Hepatic stellate cell (primary cell): Measurements from ENCODE around the gene VPS4A.

Experiments used
- DNase-seq: peaks from one replicate; pipeline ENCODE4 v3.0.0; 2011; ENCODE audit warnings: low spot score

The VPS4A gene

DNA sequence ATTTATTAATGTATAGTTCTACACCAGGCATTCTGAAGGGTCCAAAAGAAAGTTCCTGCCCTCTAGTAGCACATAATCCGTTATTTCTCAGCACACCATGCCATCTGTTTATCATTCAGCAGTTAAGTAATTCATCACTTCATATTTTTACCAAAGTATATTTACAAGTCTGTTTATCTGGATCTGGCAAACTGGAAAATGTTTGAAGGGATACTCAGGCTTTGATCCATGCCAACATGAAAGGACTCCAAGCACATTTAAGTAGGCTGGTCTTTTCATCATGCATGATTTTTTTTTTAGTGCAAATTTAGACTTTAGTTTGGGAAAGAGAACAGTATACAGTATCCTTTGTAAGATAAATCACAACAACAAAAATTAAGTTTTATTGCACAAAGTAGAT is 4.1 kb upstream of the VPS4A start:
- no peak for DNase-seq

DNA sequence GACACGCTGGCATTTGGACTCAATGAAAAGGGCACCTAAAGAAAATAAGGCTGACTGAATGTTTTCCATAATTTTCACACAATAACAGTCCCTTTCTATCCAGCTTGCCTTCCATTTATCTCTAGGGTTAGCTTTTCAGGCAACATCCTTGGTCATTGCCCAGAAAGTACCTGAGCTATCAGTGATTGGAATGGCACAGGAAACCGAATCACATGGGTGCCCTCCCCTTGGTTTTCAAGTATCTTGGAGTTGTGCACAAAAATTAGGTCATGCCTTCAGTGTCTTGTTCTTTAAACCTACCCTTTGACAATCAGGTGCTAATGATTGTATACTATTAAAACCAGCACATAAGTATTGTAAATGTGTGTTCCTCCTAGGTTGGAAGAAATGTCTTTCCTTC is 3.3 kb upstream of the VPS4A start:
- DNase-seq: no peak

DNA sequence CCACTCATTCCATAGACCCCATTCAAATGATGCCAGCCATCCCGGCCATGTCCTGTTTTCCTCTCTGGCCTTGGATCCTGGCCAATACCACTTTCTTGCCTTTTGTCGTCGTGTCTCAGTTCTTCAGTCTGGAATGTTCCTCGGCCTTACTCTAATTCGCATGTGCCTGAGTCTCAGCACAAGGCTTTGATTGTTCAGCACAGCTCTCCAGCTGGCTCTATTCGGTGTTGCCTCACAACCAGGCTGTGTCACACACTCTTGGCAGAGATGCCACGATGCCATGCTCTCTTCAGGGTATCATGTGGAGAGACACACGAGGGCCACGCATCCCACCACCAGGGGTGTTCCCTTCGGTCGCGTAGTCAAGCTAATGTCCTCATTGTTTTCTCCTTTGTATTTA is 1.8 kb upstream of the VPS4A start:
- no peak for DNase-seq

DNA sequence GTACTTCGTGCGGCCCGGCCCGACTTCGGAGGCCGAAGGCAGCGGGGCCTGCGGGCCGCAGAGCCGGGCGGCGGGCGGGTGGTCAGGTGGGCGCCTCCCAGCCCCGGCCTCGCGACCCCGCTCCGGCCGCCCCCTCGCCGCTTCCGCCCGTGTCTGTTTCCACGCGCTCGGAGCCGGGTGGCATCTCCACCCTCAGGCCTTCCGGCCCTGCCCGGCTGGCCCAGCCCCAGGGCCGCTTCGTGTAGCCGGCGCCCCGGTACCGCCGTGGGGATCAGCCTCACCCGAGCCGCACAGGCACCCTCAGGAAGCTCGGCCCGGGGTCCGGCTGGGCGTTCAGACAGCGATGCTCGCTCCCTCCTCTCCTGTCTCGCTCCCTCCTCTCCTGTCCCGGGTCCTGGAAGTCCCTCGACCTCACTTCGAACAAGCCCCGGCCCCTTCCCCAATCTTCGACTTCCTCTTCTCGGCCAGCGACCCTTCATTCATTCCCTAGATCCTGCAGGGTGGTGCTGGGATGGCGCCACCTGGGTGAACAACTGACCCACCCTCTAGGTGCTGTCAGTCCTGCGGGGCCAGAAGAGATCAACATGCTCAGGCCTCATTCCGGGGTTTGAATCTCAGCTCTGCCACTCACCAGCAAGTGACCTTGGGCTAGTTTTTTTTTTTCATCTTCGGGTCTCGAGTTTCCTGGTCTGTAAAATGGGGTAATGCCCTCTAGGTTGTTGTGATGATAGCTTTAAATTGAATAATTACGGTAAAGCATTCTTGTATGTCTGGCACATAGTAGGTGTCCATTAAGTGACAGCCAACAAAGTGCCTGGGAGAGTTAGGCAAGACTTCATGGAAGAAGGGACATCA is 610 bp downstream of the VPS4A start:
- DNase-seq: peak; percentile 55

DNA sequence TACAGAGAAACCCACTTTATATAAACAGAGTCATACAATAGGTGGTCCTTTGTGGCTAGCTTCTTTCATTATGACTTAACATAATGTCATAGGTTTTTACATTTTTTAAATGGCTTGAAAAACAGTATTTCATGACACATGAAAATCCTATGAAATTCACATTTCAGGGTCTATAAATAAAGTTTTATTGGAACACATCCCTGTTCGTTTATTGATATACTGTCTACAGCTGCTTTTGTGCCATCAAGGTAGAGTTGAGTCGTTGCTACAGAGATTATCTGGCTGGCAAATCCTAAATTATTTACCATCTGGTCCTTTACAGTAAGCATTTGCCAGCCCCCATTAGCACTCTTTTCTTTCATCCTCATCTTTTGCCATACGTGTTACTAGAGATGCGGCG is 2.3 kb downstream of the VPS4A start:
- DNase-seq: no peak

DNA sequence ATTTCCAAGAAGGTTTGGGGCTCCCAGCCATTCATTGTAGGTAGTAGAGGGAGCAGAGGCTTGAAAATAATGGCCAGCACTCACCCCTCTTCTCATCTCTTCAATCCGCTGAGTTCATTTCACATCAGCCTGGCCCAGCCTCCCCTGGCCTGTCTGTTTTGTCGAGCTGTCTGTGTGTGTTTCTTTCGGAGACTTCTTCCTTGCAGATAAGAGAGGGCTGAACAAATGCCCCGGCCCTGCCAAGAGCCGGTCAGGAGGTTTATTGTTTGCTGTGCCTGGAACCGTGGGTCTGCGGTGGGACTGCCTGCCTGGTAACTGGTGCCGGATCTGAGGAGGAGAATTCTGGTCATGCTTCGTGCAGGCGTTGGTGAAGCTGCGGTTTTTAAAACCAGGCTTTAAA is 3.4 kb downstream of the VPS4A start:
- no peak for DNase-seq

DNA sequence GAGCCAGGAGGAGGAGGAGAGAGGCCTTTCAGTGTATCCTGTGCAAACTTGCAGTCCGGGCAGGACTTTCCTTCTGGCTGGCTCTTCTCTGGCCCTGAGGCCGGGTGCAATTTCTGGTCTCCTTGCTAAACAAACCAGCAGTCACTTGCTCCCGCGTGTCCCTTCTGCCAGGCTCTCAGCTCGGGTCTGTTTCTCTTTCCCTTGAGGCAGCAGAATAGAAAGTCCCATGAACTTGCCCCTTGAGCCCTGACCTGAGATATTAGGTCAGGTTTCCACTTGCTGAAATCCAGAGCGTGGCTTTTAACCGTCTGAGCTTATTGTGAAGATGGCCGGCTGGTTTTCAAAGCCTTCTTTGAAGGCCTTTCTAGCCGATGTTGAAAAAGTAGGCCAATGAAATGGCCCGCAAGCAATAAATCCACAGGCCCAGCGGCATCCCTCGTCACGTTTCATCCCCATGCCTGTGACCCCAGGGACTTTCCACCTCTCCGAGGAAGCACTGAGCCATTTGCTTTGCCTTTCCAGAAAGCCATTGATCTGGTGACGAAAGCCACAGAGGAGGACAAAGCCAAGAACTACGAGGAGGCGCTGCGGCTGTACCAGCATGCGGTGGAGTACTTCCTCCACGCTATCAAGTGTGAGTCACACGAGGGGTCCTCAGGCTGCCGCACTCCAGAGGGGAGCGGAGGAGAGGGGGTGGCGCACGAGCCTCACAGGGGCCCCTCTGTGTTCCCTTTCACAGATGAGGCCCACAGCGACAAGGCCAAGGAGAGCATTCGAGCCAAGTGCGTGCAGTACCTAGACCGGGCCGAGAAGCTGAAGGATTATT is 4.5 kb downstream of the VPS4A start:
- no peak for DNase-seq

DNA sequence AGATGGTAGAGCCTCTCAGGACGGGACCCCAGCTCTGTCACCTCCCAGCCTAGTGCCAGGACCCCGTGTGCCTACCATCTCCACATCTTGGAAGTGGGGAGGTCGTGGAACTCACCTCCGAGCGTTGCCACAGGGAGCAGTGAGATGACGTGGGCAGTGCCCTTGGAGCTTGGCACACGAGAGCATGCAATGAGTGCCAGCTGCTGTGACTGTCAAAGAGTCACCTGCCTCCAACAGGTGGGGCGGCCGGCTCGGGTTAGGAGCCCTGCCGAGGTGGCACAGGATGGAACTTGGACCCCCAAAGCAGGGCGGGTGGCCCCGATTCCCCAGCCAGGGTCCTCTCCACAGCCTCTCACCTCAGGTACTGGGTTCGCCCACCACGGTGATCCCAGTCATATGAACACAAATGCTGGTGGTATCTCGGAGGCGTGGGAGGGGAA is 5.5 kb downstream of the VPS4A start:
- no peak for DNase-seq

DNA sequence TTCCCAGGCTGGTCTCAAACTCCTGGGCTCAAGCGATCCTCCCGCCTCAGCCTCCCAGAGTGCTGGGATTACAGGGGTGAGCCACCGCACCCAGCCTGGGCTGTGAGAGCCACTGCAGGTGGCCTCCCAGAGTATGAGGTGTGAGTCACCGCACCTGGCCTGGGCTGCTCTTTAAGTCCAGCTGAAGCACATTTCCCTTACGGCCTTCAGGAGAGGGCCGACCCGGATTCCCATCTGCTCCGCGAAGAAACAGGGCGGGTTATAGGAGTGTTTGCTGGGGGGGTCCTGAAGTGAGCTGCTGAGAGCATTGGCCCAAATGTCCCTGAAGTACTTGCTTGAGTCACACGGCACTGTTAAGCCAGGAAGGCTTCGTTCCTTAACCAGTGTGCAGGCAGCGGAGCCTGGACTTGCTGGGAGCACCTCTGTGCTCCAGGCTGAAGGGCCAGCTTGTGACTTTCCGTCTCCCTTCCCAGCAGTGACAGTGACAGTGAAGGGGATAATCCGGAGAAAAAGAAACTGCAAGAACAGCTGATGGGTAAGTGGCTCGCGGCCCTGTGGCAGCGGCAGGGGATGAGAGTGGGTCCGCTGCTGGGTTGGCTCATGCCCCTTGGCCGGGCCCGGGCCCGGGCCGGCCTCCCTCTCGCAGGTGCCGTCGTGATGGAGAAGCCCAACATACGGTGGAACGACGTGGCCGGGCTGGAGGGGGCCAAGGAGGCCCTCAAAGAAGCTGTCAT is 7.2 kb downstream of the VPS4A start:
- DNase-seq: no peak

DNA sequence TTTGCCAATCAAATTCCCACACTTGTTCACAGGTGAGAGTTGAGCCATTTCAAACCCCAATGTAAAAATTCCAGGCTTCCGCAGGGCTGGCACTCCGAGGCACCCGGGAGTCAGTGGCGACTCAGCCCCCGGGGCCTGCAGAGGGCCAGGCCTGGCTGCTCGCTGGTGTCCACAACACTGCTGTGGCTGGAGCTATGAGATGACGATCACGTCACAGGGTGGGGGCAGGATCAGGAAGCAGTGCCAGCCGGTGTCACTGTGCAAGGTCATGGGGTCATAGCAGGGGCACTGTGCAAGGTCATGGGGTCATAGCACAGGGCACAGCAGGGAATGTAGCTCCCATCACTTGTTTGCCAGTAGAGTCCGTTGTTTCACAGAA is 7.8 kb downstream of the VPS4A start:
- DNase-seq: no peak

DNA sequence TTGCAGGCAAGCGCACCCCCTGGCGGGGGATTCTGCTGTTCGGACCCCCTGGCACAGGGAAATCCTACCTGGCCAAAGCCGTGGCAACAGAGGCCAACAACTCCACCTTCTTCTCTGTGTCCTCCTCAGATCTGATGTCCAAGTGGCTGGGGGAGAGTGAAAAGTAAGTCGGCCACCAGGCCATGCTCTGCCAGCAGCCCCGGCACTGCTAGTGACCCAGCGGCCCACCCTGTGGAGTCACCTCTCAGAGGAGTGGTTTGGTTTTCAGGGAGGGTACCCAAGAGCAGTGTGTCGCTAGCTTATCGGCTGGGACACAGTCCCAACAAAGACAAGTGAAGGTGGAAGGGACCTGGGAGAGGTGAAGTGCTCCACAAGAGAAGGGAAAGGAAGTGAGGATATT is 8.2 kb downstream of the VPS4A start:
- DNase-seq: no peak

DNA sequence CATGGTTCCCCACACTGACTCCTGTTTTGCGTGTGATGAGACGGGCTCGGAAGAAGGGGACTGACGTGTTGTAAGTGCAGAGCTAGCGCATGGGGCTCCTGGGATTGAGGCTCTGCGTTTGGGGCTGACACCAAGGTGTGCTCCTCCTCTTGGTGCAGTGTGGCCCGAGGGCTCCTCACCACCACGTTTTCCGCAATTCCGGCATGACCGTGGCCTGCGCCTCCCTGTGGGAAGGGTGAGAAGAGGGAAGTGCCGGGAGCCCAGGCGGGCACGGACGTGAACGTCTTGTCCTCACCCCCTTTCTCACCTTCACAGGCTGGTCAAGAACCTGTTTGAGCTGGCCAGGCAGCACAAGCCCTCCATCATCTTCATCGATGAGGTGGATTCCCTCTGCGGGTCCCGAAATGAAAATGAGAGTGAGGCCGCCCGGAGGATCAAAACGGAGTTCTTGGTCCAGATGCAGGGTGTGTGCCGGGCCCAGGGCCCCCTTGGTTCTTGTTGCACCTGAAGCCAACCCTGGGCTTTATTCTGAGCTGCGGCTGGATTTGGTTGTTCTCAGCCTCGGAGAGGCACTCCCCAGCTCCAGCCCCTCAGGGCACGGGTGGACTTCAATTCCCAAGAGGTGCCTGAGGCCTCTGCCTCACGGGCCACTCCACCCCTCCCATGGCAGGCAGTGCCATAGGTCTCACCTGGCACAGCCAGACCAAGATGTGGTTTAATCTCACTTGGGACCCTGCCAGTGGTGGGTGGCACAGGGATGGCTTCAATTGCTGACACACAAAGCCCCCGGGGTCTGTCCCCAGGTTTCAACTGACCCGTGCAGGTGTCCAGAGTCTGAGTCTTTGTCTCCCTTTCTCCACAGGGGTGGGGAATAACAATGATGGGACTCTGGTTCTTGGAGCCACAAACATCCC is 8.9 kb downstream of the VPS4A start:
- no peak for DNase-seq

DNA sequence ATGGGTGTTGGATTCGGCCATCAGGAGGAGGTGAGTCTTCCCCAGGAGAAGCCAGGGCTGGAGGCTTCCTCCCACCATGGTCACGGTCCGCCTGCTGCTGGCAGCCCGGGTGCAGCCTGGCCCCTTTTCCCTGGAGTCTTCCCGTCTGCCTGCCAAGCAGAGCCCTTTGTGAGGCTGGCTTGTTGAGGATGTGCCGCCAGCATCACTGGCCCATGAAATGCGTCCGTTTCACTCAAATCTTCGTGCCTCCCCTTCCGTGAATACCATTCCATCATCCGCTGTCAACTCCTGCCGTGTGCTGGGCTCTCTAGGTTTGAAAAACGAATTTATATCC is 9.6 kb downstream of the VPS4A start:
- no peak for DNase-seq

DNA sequence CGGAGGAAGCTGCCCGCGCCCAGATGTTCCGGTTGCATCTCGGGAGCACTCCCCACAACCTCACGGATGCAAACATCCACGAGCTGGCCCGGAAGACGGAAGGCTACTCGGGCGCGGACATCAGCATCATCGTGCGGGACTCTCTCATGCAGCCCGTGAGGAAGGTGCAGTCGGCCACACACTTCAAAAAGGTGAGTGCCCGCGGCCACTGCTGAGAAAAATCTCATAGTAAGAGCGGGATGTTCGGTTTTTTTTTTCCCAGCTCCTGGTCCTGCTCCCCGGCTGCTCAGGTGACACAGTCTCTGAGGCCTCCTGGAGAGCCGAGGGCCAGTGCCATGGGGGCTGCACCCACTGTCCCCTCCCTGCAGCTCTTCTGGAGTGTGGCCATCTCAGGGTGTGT is 9.9 kb downstream of the VPS4A start:
- no peak for DNase-seq

DNA sequence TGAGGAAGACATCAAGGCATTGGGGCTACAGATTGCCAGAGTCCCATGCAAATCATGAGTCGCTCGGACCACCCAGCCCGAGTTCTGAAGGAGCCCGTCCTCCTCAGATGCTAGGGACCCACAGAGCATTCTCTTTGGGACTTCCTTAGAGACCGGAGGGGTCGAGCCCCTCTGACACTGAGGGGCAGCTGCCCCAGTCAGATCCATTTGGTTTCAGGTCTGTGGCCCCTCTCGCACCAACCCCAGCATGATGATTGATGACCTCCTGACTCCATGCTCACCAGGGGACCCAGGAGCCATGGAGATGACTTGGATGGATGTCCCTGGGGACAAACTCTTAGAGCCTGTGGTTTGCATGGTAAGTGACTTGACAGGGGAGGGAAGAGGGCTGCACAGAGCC is 11.2 kb downstream of the VPS4A start:
- no peak for DNase-seq

DNA sequence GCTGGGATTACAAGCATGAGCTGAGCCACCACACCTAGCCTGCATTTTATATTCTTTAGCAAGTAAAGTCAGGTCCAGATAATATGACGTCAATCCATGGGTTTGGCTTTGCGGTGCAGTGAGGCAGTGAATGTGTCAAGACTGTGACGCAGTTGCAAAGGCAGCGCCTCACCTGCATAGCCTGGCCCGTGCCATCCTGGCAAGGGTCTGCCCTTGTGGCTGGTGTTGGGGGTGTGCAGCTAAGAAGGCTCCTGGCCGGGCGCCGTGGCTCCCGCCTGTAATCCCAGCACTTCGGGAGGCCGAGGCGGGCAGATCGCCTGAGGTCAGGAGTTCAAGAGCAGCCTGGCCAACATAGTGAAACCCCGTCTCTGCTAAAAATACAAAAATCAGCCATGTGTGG is 12.3 kb downstream of the VPS4A start:
- no peak for DNase-seq

DNA sequence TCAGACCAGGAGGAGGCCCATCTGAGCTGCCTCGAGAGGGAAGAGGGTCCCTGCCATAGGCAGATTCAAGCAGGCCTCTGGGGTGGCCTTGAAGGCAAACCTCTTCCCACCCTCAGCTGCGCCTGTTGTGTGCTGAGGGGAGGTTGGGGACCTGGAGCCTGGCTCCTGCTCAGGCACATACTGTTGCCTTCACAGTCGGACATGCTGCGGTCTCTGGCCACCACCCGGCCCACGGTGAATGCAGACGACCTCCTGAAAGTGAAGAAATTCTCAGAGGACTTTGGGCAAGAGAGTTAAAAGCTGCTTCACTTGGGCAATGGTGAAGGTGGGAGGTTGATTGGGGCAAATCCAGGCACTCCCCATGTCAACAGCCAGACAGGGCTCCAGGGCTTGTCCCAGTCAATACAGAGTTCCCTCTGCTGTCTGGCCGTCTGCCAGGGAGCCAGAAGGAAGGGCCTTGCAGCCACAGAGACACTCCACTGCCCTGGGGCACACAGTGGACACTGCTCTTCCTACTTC is 12.9 kb downstream of the VPS4A start:
- no peak for DNase-seq

DNA sequence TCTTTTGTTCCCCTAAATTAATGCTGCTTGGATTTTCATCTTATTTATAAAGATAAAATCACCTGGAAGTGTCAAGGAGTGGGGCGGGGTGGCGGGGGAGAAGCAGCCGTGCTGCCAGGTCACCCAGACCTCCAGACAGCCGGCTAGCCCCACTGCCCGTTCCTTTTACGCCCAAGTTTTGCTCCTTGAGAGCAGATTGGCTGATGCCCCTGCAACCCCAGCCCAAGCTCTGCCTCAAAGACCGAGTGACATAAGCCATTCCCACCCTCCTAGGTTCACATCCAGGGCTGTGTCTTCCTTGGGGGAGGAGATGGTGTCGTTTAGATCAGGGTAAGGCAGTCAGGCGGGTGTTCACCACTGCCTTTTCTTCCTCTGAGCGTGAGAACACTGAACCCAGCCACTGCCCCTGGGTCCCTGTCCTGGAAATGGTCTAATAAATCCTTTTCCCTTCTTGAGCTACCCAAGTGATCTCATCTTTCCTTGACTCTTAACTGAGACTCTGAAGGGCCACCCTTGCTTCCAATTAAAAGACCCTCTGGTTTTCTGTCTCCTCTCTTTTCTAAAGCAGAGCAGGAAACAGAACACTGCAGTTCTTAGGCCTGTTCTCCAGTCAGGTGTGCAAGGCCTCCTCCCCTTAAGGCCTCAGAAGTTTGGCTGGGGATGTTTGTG is 13.6 kb downstream of the VPS4A start:
- no peak for DNase-seq

DNA sequence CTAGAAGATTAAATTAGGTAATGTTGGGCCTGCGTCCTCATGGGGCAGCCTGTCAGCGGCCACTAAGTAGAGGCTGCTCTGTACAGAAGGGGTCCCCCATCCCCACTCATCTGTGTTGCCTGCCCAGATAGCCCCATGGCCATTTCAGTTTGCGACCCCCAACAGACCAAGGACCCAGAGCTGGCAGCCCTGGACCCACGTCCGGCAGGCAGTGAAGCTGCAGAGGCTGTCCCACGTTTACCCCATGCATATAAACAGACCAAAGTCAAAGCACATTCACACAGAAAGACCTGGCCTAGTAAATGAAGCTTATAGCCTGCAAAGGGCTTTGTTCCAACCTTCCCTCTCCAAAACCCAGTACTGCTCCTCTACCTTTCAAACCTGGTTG is 14.6 kb downstream of the VPS4A start:
- no peak for DNase-seq

DNA sequence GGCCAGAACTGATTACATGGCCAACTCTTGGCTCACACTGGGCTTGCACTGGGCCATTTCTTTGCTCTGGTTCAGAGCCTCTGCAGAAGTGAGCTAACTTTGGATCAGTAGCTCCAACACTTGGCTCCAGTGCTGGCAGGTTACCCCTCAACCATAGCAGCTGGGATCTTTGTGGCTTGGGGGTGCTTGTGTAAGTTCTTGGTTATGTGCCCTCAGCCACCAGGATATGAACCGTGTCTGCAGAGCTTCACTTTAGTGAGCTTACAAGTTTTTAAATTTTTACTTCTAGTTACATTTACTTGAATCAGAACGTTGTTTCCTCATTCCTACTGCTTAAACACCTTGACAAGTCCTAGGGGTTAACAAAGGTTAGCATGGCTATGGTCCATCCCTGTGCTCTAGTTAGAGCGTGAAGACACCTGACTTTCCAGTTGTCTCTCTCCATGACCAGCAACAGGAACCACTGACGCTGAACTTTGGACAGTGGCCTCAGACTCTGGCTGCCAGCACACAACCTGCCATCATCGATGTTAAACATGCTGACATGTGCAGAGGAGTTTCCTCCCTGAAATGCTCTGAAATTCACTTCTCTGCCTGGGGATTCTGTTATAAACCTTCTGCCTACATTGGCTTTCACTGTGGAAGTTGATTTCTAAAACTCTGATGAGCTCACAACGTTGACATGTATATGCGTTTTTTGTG is 15.2 kb downstream of the VPS4A start:
- no peak for DNase-seq
